ENCODE data around the gene AGBL1. TPM values are rescaled to one million over a fixed set of nuclear protein-coding genes. Genes with fewer than 3 reads are reported as not detected.

Gene AGBL1
- total RNA-seq, 1 experiment from 2014 or later, result not detected

DNA sequence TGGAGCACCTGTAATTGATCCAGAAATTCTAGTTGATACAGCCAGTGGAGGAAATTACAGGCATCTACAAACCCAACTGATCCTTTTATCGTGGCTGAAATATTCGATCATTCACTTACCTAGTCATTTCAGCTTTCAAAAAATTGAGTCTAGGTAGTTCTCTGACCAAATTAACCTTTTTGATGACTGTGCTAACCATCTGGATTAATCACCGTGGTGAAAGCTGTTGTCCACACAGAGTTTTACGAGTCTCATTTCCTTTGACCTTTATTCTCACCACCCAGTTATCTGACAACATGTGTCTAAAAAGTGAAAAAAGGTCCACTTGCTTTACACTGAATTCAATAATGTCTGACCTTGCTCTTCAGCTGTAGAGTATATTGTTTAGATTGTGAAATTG is 354.3 kb downstream of the AGBL1 start:
- H3K27ac ChIP-seq (ENCODE audit: low read depth, low read length, poor library complexity, severe bottlenecking), result no peak overlapping the region
- H3K27me3 ChIP-seq (replicated peaks; ENCODE audit: insufficient read depth, low read depth, low read length, poor library complexity), result no peaks in the 10 kb centered on the region
- no peaks in the 10 kb centered on the region for H3K9me3 ChIP-seq (ENCODE audit: low read depth, low read length, poor library complexity, severe bottlenecking)
- POLR2A ChIA-PET (ENCODE audit: low non-redundant PET), result no interaction called here
- no peak for DNase-seq (ENCODE audit: low spot score)
- TF ChIP-seq, protein P1, sequence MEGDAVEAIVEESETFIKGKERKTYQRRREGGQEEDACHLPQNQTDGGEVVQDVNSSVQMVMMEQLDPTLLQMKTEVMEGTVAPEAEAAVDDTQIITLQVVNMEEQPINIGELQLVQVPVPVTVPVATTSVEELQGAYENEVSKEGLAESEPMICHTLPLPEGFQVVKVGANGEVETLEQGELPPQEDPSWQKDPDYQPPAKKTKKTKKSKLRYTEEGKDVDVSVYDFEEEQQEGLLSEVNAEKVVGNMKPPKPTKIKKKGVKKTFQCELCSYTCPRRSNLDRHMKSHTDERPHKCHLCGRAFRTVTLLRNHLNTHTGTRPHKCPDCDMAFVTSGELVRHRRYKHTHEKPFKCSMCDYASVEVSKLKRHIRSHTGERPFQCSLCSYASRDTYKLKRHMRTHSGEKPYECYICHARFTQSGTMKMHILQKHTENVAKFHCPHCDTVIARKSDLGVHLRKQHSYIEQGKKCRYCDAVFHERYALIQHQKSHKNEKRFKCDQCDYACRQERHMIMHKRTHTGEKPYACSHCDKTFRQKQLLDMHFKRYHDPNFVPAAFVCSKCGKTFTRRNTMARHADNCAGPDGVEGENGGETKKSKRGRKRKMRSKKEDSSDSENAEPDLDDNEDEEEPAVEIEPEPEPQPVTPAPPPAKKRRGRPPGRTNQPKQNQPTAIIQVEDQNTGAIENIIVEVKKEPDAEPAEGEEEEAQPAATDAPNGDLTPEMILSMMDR (conservative IDR thresholded peaks at IDR 0.05; ENCODE audit: low read depth, low read length), result no peak
- no peak for TF ChIP-seq EZH2 (IDR thresholded peaks at IDR 0.05; ENCODE audit: borderline replicate concordance, low read depth, low read length, poor library complexity, severe bottlenecking)
- no peaks in the 10 kb centered on the region for H3K36me3 ChIP-seq (ENCODE audit: insufficient read depth, low read length, poor library complexity, severe bottlenecking)
- intact Hi-C loops (cut with micrococcal nuclease; ENCODE audit: unreplicated experiment), result loop anchor here (10.0 kb wide), 1 partner anchor 59 kb away; no protein-coding TSS in a partner anchor
- H3K4me3 ChIP-seq (ENCODE audit: low read depth, low read length, poor library complexity, severe bottlenecking), result no peak overlapping the region
- H3K4me1 ChIP-seq (ENCODE audit: insufficient read depth, low read length, poor library complexity, severe bottlenecking), result no peaks in the 10 kb centered on the region
- no TSS peak for BruUV-seq (replicated peaks)
- CTCF ChIA-PET, result no interaction called here

GRCh38 chr15:86439614-86440013 is 359.9 kb downstream of the AGBL1 start:
- DNase-seq (ENCODE audit: low spot score), result no peak
- no TSS peak for BruUV-seq (replicated peaks)
- no peaks in the 10 kb centered on the region for H3K27me3 ChIP-seq (replicated peaks; ENCODE audit: insufficient read depth, low read depth, low read length, poor library complexity)
- H3K4me3 ChIP-seq (ENCODE audit: low read depth, low read length, poor library complexity, severe bottlenecking), result no peak overlapping the region
- ChIA-PET CTCF (no interaction called here), POLR2A (ENCODE audit: low non-redundant PET) (no interaction called here)
- H3K4me1 ChIP-seq (ENCODE audit: insufficient read depth, low read length, poor library complexity, severe bottlenecking), result no peaks in the 10 kb centered on the region
- TF ChIP-seq, protein P1 (conservative IDR thresholded peaks at IDR 0.05; ENCODE audit: low read depth, low read length), result no peak
- TF ChIP-seq EZH2 (IDR thresholded peaks at IDR 0.05; ENCODE audit: borderline replicate concordance, low read depth, low read length, poor library complexity, severe bottlenecking), result no peak
- no peak overlapping the region for H3K27ac ChIP-seq (ENCODE audit: low read depth, low read length, poor library complexity, severe bottlenecking)
- intact Hi-C loops (cut with micrococcal nuclease; ENCODE audit: unreplicated experiment), result loop anchor here (10.0 kb wide), 1 partner anchor 65 kb away; no protein-coding TSS in a partner anchor
- H3K36me3 ChIP-seq (ENCODE audit: insufficient read depth, low read length, poor library complexity, severe bottlenecking), result no peaks in the 10 kb centered on the region
- no peaks in the 10 kb centered on the region for H3K9me3 ChIP-seq (ENCODE audit: low read depth, low read length, poor library complexity, severe bottlenecking)

DNA sequence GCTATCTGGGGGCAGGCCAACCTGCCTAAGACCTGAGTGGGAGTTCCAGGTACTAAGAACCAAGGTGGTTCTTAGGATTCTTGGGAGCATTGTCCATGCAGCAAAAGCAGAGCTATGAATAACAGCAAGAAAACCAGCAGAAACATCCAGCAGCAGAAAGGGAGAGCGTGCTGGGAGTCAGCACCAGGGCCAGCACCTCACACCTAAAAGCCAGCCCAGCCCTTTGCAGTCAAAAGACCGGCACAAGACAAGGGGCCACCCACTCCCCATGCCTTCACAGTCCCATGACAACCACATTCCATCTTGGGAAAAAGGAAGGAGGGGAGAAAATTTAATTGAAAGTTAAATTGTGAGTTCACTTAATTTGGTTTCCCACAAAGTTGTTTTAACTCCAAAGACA is 364.9 kb downstream of the AGBL1 start:
- no peak overlapping the region for H3K4me3 ChIP-seq (ENCODE audit: low read depth, low read length, poor library complexity, severe bottlenecking)
- no peaks in the 10 kb centered on the region for H3K4me1 ChIP-seq (ENCODE audit: insufficient read depth, low read length, poor library complexity, severe bottlenecking)
- no TSS peak for BruUV-seq (replicated peaks)
- CTCF ChIA-PET, result no interaction called here
- POLR2A ChIA-PET (ENCODE audit: low non-redundant PET), result no interaction called here
- DNase-seq (ENCODE audit: low spot score), result no peak
- TF ChIP-seq EZH2 (IDR thresholded peaks at IDR 0.05; ENCODE audit: borderline replicate concordance, low read depth, low read length, poor library complexity, severe bottlenecking), result no peak
- TF ChIP-seq, protein P1 (conservative IDR thresholded peaks at IDR 0.05; ENCODE audit: low read depth, low read length), result no peak
- H3K27ac ChIP-seq (ENCODE audit: low read depth, low read length, poor library complexity, severe bottlenecking), result no peak overlapping the region
- H3K27me3 ChIP-seq (replicated peaks; ENCODE audit: insufficient read depth, low read depth, low read length, poor library complexity), result no peaks in the 10 kb centered on the region
- H3K36me3 ChIP-seq (ENCODE audit: insufficient read depth, low read length, poor library complexity, severe bottlenecking), result no peaks in the 10 kb centered on the region
- intact Hi-C loops (cut with micrococcal nuclease; ENCODE audit: unreplicated experiment), result no loop called here
- H3K9me3 ChIP-seq (ENCODE audit: low read depth, low read length, poor library complexity, severe bottlenecking), result peaks cover 2% of the 10 kb centered on the region
